SJSA1 (cell line): ENCODE data around the gene ERBB2. TPM values are rescaled to one million over a fixed set of nuclear protein-coding genes. Genes with fewer than 3 reads are reported as not detected.

Experiments used
- DNase-seq, 2 experiments: peaks; one replicate each; pipeline ENCODE4 v3.0.0-alpha.2; 2015 to 2020; ENCODE audit warnings: low spot score in 2 of 2, low read depth in 1 of 2
- H3K27ac ChIP-seq: fragments of 250-450 bp; sonication (Bioruptor Pico); 2 replicates; pipeline ENCODE4 v1.5.1; 2020; ENCODE audit warnings: mild to moderate bottlenecking, moderate library complexity
- H3K27me3 ChIP-seq: fragments of 250-450 bp; sonication (Bioruptor Pico); replicated peaks from 2 replicates; pipeline ENCODE4 v1.5.1; 2020; ENCODE audit warnings: mild to moderate bottlenecking, moderate library complexity
- H3K36me3 ChIP-seq: fragments of 250-450 bp; sonication (Bioruptor Pico); 2 replicates; pipeline ENCODE4 v1.5.1; 2020; ENCODE audit warnings: mild to moderate bottlenecking
- H3K4me1 ChIP-seq: fragments of 250-450 bp; sonication (Bioruptor Pico); replicated peaks from 2 replicates; pipeline ENCODE4 v1.6.1; 2021; ENCODE audit warnings: mild to moderate bottlenecking
- H3K4me3 ChIP-seq: fragments of 250-450 bp; sonication (Bioruptor Pico); 2 replicates; pipeline ENCODE4 v1.5.1; 2020; ENCODE audit warnings: mild to moderate bottlenecking
- H3K9me3 ChIP-seq: fragments of 250-450 bp; sonication (Bioruptor Pico); replicated peaks from 2 replicates; pipeline ENCODE4 v1.5.1; 2020; ENCODE audit warnings: mild to moderate bottlenecking
- total RNA-seq: library from RNA; depleted of rRNA; stranded (reverse); fragments of >200 nt; shearing (Covaris generic); gene quantifications from 2 replicates; pipeline ENCODE4 v1.2.3, GENCODE V29; 2014

Gene ERBB2
- total RNA-seq, 1 experiment from 2014 or later, result 26.8 TPM

DNA sequence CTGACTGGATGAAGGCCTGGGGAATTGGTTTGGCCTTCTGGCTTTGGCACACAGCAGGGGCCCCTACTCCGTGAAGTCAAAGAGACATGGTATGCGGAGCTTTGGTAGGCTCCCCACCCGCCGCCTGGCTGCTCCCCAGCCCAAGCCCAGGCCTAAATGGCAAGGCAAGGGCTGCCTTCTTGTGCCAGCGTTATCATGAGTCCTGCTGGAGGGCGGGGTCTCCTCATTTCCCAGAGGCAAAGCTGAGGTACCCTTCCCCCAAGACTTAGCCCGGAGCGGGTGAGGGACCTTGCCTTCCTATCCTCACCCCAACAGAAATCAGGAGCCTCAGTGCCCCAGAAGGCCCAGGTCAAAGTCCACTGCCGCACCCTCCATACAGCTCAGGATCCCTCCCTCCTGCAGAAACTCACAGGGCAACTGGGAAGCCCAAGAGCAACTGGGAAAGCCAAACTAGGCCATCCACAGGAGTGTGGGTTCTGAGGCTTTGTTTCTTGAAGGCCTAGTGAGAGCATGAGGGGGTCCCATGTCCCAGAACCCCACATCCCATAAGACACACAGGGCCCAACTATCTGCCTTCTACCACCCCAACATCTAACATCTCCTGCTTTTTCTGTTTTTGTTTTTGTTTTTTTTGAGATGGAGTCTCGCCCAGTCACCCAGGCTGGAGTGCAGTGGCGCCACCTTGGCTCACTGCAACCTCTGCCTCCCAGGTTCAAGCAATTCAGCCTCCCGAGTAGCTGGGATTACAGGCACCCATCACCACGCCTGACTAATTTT, 21.3 kb upstream of the ERBB2 start:
- Histone ChIP-seq H3K27me3 (no peaks in the 10 kb centered on the region), H3K4me1 (no peaks in the 10 kb centered on the region), H3K9me3 (no peaks in the 10 kb centered on the region), H3K27ac (no peak overlapping the region), H3K36me3 (0 out of 2 replicates have a peak, but pooled peaks cover 3% of the 10 kb centered on the region), H3K4me3 (no peak overlapping the region)
- no peak for DNase-seq

DNA sequence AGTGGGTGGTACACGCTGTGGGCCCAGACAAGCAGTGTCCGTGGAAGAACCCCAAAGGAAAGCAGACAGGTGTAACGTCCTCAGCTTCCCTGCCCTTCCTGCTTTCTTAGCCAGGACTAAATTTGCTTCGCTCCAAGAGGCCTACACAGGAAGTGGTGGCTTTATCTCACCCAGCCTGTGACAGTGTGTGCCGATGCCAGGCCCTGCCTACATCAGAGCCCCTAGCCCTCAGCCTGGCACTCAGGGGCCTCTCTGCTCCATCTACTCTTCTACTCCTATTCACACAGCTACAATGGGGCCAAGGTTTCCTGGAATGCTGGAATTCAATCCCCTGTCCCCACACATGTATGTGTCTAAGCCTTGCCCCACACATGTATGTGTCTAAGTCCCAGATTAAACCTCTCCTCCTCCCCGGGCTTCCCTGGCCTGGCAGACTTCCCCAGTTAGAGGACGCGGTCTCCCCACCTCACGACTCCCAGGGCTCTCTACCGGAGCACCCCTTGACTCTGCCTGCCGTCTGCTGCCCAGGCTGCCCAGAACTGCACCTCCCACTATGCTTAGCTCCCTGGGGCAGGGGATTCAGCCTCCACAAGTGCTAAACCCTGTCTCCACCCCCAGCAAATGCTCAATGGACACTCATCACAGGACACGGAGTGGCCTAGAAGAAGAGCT, 20.2 kb upstream of the ERBB2 start:
- H3K9me3 ChIP-seq, result no peaks in the 10 kb centered on the region
- no peak overlapping the region for H3K4me3 ChIP-seq

DNA sequence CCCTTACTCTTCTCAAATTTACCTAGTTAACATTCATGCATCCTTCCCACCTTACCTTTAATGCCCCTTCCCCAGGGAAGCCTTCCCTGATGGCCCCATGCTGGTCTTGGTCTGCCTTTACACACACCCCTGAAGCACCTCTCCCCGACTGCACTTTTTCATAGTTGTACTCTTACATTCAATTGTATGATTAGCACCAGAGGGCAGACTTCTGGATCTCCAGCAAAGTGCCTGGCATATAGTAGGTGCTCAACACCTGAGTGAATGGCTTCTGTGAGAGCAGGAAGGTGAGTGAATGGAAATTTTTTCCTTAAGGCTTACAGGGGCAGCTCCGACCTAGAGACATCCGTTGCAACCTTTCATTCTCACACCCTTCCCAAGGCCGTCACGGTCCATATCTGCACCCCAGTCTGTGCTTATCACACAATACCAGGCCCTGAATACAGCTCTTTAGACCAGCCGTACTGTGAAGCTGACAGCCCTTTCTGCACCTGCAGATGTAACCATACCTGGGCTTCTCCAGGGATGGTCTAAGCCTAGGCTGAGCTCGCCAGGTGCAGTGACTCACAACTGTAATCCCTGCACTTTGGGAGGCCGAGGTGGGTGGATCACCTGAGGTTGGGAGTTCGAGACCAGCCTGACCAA, 16.4 kb upstream of the ERBB2 start:
- peaks cover 3% of the 10 kb centered on the region; the same call in 1 of the 2 replicates for H3K4me1 ChIP-seq
- H3K36me3 ChIP-seq, result no peaks in the 10 kb centered on the region
- no peak overlapping the region for H3K27ac ChIP-seq
- H3K9me3 ChIP-seq, result no peaks in the 10 kb centered on the region
- H3K4me3 ChIP-seq, result no peak overlapping the region
- DNase-seq, result no peak
- H3K27me3 ChIP-seq, result no peaks in the 10 kb centered on the region

More for the DNA sequence above, 20.2 kb upstream of the ERBB2 start:
- no peaks in the 10 kb centered on the region for H3K27me3 ChIP-seq
- 0 out of 2 replicates have a peak, but pooled peaks cover 3% of the 10 kb centered on the region for H3K36me3 ChIP-seq
- DNase-seq, result no peak
- H3K27ac ChIP-seq, result no peak overlapping the region
- H3K4me1 ChIP-seq, result no peaks in the 10 kb centered on the region

DNA sequence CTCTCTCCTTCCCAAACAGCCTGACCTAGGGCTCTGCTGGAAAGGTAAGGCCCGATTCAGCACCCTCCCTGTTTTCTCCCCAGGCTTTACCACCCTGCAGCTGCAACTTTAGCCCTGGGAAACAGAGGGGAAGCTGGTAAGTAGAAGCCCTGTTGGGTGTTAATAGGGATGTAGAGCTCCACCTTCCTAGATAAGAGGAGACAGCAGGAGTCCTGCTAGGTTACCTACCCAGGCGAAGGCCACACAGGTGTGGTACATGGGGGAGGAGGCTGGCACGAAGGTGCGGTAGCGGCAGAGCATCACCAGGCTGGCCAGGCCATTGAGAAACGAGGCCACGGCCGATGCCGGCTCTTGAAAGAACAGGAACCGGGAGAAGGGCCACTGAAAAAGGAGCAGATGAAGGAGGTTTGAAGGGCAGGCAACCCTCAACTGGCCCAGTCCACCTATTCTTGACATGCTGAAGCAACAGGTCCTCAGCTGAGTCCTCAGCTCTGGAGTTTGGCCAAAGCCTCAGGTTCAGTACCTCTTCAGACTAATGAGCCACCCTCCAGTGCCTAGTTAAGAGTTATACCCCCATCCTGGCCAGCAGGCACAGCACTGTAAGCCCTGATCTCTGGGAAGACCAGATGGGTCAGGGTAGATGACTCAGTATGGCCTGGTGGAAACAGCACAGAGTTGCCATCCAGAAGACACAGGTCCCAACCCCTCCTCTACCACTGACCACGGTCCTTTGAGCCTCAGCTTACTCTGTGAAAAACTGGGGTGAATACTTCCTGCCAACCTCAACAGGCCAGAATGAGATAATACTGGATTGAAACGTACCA, 15.3 kb upstream of the ERBB2 start:
- DNase-seq, result no peak
- Histone ChIP-seq H3K27me3 (no peaks in the 10 kb centered on the region), H3K4me3 (no peak overlapping the region), H3K27ac (no peak overlapping the region), H3K4me1 (peaks cover 9% of the 10 kb centered on the region; the same call in 1 of the 2 replicates), H3K9me3 (no peaks in the 10 kb centered on the region), H3K36me3 (no peaks in the 10 kb centered on the region)

DNA sequence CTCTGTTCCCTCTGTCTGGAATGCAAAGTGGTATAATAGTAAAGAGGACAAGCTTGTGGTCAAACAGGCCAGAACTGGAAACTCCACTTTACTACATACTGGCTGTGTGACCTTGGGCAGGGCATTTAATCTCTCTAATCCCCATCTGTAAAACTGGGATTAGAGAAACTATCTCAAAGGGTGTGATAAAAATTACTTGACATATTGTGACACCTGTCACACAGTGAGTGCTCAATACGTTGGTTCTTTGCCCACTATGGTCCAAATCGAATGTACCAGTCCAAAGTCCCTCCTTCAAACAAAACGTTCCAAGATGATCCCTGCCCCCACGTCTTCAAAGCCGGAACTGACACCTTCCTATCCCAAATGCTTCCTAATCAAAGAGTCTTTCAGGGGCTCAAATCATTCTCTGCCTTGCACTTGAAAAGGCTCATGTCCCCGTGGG, 12.7 kb upstream of the ERBB2 start:
- H3K4me1 ChIP-seq, result peaks cover 9% of the 10 kb centered on the region; the same call in 1 of the 2 replicates
- H3K36me3 ChIP-seq, result no peaks in the 10 kb centered on the region
- no peak overlapping the region for H3K27ac ChIP-seq
- peak overlapping the region; percentile 46 for H3K4me3 ChIP-seq
- no peak for DNase-seq
- no peaks in the 10 kb centered on the region for H3K27me3 ChIP-seq
- H3K9me3 ChIP-seq, result no peaks in the 10 kb centered on the region

DNA sequence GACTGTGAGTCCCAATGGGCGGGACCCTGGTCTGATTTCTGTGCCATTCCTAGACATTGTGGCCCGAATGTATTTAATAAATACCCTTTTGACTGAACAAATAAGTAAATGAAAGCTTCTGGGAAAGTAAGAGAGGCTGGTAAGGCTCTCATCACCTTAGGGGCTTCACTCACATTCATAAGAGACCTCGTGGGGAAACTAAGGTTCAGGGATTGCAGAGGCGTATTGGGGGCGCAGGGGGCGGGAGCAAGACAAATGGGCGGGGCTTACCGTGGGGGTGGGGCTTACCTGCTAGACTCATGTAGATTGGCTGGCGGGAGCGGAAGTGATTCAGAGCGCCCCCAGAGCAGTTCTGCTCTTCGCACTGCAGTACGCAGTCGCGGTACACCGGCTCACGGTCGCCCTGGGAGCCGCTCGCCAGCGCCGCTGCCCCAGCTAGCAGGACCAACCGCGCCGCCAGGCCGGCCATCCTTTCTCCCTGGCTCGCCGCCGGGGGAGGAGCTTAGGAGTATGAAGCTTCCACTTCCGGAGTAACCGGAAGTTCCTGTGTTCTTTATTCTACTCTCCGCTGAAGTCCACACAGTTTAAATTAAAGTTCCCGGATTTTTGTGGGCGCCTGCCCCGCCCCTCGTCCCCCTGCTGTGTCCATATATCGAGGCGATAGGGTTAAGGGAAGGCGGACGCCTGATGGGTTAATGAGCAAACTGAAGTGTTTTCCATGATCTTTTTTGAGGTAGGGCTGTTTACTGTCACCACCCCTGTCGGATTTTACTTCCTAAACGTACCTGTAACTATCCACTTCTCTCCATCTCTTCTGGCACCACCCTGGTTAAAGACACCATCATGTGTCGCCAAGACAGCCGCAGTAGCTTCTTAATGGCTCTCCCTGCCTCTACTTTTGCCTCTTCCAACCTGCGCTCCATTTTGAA, 12.1 kb upstream of the ERBB2 start, which contains the start of gene PGAP3:
Gene PGAP3, minus strand, starts transcription at position 512 of the 929 bp plus-strand sequence. Its CDS starts 43 bp downstream, at position 469.
- H3K4me1 ChIP-seq, result peaks cover 9% of the 10 kb centered on the region; the same call in 1 of the 2 replicates
- no peaks in the 10 kb centered on the region for H3K36me3 ChIP-seq
- no peaks in the 10 kb centered on the region for H3K9me3 ChIP-seq
- H3K27ac ChIP-seq, result peak within 1 kb of the TSS; percentile 79
- no peaks in the 10 kb centered on the region for H3K27me3 ChIP-seq
- peak; percentile 92 to 95 for DNase-seq
- H3K4me3 ChIP-seq, result peak within 1 kb of the TSS; percentile 46

DNA sequence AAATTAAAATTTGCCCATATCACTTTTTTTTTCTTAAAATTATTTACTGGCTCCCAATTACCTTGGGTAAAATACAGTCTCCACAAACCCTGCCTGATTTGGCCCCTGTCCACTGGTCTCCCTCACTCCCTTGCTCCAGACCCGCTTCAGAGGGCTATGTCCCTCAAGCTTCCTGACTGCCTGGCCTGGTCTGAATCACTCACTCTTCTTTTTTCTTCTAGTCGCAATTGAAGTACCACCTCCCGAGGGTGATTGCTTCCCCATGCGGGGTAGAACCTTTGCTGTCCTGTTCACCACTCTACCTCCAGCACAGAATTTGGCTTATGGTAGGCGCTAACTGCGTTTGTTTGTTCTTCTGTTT, 11.4 kb upstream of the ERBB2 start:
- peak overlapping the region; percentile 46 for H3K4me3 ChIP-seq
- H3K9me3 ChIP-seq, result no peaks in the 10 kb centered on the region
- no peaks in the 10 kb centered on the region for H3K36me3 ChIP-seq
- peaks cover 9% of the 10 kb centered on the region; the same call in 1 of the 2 replicates for H3K4me1 ChIP-seq
- DNase-seq, result no peak
- no peaks in the 10 kb centered on the region for H3K27me3 ChIP-seq
- H3K27ac ChIP-seq, result no peak overlapping the region

DNA sequence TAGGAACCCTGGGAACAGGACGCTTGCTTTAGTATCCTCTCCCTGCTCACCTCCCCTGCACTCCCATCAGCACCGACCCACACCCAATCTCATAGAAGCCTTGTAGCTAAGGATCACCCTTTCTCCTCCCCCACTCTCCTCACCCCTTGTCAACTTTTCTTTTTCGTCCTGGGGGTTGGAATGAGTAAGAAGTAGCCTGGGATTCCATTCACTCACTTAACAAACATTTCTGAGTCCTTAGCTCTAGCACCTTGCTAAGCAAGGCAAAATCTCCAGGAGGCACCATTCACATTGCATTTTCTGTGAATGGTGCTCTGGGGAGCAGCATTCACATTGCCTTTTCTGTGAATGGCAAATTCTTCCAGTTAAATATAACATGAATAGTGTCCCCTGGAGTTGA, 10.9 kb upstream of the ERBB2 start:
- no peaks in the 10 kb centered on the region for H3K27me3 ChIP-seq
- no peaks in the 10 kb centered on the region for H3K36me3 ChIP-seq
- no peak overlapping the region for H3K27ac ChIP-seq
- peak overlapping the region; percentile 46 for H3K4me3 ChIP-seq
- H3K9me3 ChIP-seq, result no peaks in the 10 kb centered on the region
- peaks cover 9% of the 10 kb centered on the region; the same call in 1 of the 2 replicates for H3K4me1 ChIP-seq
- no peak for DNase-seq

DNA sequence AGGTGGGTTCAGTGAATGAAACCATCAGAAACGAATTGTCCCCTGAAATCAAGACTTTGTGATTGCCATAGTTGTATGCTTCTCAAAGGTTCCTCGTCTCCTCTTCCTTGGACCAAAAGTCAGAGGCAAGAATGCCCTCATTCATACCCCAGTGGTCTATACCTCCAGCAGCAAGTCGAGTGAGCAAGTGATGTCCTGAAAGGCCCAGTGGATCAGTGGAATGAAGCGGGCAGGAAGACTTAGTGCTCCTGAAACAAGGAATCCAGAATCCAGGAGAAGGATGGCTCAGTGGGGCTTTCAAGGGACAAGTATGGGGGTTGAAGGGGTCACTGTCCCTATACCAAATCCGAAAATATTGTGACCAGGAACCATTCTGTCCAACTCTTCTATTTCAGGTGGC, 5.3 kb upstream of the ERBB2 start:
- H3K9me3 ChIP-seq, result no peaks in the 10 kb centered on the region
- no peak for DNase-seq
- H3K36me3 ChIP-seq, result no peaks in the 10 kb centered on the region
- no peaks in the 10 kb centered on the region for H3K27me3 ChIP-seq
- no peak overlapping the region for H3K4me3 ChIP-seq
- no peak overlapping the region for H3K27ac ChIP-seq
- H3K4me1 ChIP-seq, result peaks cover 7% of the 10 kb centered on the region; the same call in 1 of the 2 replicates

DNA sequence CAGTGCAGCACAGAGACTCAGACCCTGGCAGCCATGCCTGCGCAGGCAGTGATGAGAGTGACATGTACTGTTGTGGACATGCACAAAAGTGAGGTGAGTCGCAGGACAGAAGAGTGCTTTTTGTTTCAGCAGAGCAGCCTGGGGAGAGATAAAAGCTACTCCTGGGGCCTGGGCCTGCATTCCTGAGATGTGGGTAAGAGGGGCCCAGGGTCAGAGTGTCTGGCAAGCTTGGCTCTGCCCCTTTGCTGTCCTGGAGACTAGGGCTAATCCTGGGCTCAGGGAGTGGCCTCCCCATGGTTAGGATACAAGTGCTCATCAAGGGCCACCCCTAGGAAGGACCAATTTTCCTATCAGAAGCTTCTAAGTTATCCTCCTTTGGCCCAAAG, 4.8 kb upstream of the ERBB2 start:
- Histone ChIP-seq H3K27me3 (no peaks in the 10 kb centered on the region), H3K36me3 (peaks cover under 1% of the 10 kb centered on the region; the same call in 1 of the 2 replicates), H3K4me1 (peaks cover 8% of the 10 kb centered on the region; the same call in 1 of the 2 replicates), H3K27ac (no peak overlapping the region), H3K9me3 (no peaks in the 10 kb centered on the region), H3K4me3 (no peak overlapping the region)
- no peak for DNase-seq

DNA sequence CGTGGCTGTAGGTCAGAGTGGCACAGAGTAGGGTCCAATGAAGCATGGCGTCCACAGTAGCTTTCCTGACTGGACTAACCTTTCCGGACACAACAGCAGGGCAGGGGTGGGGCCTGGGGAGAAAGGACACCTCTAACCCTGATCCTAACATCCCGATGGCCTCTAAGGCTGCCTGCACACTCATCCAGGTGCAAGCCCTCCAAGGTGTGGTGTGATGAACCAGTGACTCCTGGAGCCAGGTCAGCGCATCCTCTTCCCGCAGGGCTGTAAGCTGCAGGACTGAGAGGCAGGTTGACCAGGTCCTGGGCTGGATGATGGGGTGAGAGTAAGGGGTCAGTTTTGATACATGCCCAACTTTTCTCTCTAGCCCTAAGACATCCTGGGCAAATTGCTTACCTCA, 3.1 kb upstream of the ERBB2 start:
- H3K4me3 ChIP-seq, result no peak overlapping the region
- H3K36me3 ChIP-seq, result peaks cover 4% of the 10 kb centered on the region; the same call in 1 of the 2 replicates
- no peaks in the 10 kb centered on the region for H3K27me3 ChIP-seq

DNA sequence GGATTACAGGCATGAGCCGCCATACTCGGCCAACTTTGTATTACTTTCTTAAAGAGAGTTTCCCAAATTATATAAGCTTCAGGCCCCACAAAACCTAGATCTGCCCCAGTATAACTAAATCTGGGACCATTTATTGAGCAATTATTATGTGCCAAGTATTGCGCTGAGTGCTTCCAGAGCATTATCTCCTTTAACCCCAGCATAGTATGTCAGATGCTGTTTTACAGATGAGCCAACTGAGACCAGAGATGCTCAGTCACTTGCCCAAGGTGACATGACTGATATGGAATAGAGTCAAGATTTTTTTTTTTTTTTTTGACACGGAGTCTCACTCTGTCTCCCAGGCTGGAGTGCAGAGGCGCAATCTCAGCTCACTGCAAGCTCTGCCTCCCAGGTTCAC, 1.9 kb upstream of the ERBB2 start:
- no peaks in the 10 kb centered on the region for H3K9me3 ChIP-seq
- H3K27ac ChIP-seq, result no peak overlapping the region
- H3K4me1 ChIP-seq, result peaks cover 18% of the 10 kb centered on the region
- H3K27me3 ChIP-seq, result no peaks in the 10 kb centered on the region
- H3K36me3 ChIP-seq, result peaks cover 4% of the 10 kb centered on the region; the same call in 1 of the 2 replicates
- no peak for DNase-seq
- H3K4me3 ChIP-seq, result no peak overlapping the region

More for the DNA sequence above, 3.1 kb upstream of the ERBB2 start:
- Histone ChIP-seq H3K4me1 (peaks cover 16% of the 10 kb centered on the region), H3K27ac (no peak overlapping the region), H3K9me3 (no peaks in the 10 kb centered on the region)
- no peak for DNase-seq
